Putamen (tissue), 1 donor: ENCODE measurements around the gene GGA2.
"Not testable (repeated sequence)": the region's sequence is repeated elsewhere in the genome, so short reads cannot be mapped to it uniquely, and the experiment has no call there.

Experiments used
- DNase-seq: peaks from one replicate; pipeline ENCODE4 v3.0.0-alpha.2; 2016; ENCODE audit warnings: low spot score

The GGA2 gene

DNA sequence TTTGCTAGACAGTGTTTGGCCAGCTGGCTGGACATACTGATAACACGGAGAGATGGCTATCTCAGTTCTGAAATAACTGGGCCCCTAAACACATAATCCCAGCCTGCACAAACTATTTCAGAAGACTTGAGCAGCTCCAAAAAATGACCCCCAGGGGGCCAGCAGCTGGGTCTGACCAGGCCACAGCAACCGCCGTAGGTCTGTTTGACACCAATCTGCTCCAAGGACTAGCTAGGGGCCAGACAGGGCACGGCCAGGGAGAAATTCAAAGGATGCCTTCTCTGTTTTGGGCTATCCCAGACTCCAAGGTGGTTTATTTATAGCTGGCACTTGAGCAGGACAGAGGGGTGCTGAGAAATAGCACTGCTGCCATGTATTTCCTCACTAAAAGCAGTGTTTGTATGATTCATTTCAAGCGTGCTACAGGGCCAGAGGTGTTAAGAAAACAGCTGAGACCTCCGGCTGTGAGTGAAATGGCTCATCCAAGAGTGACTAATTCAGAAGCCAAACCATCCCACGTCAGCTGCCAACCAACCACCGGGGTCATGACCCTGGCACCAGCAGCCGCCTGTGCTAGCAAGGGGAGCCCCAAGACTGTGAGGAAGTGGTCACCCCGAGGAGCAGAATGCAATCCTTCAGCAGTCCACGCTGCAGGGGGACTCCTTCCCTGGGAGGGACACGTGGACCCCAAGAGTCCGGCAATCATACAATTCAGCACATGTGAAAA lies 5.7 kb downstream of the GGA2 start:
- no peak for DNase-seq

DNA sequence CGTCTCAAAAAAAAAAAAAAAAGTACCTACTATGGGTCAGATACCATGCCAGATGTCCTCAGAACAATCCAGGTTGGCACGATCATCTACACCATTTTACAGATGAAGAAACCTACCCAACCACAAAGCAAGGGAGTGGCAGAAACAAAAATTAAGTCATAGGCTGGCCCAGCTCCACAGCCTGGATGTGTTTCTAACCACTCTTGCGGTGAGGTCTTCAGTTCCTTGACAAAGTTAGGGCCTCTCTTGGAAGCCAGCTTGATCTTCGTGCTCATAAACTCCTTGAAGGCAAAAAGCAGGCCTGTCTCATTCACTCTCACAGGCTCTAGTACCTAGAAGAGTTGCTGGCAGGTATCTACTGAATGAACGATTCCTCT lies 6.2 kb downstream of the GGA2 start:
- no peak for DNase-seq

DNA sequence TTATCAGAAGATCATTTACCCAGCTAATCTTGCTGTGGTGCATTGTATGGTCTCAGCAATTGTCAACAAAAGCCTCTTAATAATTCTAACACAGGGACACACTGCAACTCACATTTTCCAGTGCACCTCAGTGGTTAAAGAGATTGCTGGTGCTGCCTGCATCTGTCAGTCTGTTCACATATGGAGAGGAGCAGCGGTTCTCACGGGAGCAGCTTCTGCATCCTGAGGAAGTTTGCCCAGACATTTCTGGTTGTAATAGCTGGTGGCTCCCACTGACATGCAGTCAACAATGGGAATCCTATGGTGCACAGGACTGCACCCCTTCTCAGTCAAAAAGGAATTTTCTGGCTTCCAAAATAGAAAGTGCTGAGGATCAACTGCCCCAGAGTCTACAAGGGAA lies 7.8 kb downstream of the GGA2 start:
- DNase-seq: no peak

DNA sequence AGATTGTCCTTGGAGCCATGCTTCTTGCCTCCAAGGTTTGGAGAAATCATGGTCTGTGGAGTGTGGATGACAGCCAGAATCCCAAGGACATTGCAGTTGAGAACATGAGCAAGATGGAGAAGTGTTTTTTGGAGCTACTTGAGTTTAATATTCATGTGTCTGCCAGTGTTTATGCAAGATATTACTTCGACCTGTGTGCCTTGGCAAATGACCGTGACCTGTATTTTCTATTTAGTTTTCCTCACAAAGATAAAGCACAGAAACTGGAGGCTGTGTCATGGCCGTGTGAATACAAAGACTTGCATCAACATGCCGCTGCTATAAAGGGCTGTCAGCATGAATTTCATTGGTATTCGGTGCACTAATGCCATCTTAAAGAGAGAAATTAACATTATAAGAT lies 9.0 kb downstream of the GGA2 start:
- no peak for DNase-seq

DNA sequence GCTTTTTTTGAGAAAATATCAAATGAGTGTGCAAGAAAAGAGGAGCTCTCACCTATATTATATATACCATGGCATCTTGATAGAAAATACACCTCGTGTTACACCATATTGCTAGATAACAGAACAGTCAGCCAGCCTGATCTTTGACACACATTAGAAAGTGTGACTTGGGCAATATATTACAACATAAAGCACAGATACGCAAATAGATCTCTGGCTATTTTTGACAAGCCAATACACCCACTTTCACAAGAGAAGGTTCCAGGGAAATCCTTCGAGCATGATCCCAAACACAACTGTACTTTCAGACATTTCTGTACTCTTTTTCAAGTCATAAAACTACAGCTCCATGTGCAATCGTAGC lies 9.4 kb downstream of the GGA2 start:
- DNase-seq: no peak

DNA sequence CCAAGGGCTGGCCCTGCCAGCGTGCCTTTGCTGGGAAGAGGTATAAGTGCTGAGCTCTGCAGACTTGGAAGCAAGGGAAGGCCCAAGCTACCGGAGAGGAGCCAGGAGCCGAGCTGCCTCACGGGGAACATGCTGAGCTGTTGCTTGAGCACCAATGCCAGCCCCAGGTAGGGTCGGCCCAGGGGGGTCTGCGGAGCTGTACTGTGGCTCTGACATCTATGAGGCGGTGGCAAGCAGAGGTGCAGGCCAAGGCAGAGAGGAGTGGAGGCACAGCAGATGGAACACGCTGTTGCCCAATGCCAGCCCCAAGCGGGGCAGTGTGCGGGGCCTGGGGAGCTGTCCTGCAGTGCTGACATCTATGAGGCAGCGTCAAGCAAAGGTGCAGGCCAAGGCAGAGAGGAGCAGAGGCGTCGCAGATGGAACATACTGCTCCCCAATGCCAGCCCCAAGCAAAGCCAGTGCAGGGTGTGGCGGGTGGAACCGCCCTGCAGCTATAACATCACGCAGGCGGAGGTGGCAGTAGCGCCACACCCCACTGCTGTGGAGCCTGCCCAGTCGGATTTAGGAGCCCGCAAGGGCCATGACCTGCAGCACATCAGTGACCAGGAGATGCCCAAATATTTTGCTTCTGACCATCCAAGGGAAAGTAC lies 10.0 kb downstream of the GGA2 start:
- no peak for DNase-seq

DNA sequence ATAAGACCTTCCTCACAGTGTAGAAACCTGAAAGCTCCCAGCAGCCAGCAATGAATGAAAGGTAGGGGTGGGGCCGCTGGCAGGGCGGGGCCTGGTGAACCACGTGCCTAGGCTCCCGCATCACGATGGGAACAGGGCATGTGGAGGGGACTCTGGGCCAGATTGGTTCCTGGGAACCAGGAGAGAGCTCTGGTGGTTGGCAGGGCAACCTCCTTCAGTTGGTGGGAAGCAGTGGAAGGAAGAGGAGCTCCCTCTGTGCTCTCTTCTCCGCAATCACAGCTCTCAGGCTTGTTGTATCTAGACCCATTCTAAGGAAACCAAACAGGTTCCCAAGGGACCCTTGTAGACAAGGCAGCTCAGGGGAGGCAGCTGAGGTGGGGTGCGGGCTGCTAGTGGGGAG lies 10.5 kb downstream of the GGA2 start:
- no peak for DNase-seq

DNA sequence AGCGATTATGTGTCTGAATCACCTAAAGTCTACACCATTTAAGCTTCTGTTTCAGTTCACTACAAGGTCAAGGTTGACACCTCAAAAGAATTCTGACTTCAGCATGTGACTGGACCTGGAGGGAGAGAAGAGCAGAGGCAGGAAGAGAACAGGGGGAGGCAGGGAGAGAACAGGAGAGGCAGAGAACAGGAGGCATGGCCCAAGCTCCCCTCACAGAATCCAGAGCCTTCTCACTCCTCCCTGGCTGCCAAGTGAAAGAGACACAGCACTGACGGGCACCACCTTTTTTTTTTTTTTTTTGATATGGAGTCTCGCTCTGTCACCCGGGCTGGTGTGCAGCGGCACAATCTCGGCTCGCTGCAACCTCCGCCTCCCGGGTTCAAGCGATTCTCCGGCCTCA lies 11.4 kb downstream of the GGA2 start:
- no peak for DNase-seq

DNA sequence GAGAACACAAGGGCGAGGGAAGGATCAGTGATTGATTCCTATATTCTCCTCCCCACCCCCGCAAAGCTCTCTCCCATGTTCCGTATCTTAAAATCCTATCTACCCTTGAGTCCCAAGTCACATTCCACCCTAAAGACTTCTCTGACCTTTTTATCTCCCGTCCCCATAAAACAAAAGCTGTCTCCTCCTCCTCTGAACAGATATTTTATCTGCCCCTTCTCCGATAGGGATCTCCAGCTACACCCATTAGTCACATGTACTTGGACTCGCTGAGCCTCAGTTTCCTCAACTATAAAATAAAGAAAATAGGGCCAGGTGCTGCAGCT lies 12.8 kb downstream of the GGA2 start:
- DNase-seq: no peak

DNA sequence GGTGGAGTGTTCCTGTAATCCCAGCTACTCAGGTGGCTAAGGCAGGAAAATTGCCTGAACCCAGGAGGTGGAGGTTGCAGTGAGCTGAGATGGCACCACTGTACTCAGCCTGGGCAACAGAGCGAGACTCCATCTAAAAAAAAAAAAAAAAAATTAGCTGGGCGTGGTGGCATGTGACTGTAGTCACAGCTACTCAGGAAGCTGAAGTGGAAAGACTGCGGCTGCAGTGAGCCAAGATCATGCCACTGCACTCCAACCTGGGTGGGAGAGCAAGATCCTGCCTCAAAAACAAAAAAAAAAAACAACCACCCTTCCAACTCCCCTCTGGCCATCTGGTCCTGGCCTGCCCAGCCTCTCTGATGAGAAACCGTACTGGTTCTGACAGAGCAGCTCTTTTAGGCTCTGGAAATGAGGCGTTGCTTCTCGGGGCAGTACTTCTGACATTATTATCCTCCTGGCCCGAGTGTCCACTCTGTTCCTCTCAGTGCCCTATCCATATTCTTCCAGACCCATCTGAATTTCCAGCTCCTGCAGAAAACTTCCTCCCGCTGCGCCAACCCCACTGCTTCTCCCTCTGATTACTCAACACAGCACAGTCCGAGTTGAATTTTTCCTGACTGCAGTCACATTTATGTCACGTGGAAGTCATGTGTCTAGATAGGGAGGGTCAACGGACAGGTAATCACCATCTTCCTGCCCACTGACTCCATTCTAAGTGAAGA lies 13.3 kb downstream of the GGA2 start:
- DNase-seq: no peak

DNA sequence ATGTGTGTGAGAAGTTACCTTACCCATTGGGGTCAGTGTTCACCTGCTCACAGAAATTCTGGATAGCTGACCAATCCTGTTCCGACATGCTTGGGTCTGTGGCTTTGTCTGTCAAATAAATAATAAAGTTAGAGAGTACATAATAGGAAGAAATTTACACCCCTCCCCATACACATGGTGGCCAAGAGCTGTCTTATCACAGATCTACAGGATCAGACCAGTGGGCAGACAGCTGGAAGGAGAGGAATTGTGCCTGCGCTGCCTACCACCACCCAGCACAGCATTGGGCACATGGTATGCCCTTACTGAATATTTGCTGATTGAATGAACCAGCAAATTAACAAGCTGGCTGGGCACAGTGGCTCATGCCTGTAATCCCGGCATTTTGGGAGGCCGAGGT lies 14.6 kb downstream of the GGA2 start:
- no peak for DNase-seq

DNA sequence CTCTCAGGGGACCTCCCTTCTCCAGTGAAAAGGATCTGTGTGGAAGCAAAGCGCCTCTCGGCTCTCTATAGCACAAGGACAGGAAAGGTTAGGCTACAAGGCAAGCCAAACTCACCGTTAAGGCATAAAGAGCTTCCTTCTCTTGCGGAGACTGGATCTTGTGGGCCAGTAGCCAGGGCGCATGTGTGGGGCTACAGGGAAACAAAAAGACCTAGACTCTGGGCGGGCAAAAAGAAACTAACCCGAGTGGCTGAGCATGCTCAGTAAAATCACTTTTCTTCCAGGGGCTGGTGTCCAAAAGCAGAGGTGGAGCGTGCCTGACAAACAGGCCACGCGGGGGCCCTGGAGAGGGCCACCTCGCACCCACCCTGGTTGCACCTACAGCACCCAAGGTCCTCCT lies 16.1 kb downstream of the GGA2 start:
- DNase-seq: no peak

DNA sequence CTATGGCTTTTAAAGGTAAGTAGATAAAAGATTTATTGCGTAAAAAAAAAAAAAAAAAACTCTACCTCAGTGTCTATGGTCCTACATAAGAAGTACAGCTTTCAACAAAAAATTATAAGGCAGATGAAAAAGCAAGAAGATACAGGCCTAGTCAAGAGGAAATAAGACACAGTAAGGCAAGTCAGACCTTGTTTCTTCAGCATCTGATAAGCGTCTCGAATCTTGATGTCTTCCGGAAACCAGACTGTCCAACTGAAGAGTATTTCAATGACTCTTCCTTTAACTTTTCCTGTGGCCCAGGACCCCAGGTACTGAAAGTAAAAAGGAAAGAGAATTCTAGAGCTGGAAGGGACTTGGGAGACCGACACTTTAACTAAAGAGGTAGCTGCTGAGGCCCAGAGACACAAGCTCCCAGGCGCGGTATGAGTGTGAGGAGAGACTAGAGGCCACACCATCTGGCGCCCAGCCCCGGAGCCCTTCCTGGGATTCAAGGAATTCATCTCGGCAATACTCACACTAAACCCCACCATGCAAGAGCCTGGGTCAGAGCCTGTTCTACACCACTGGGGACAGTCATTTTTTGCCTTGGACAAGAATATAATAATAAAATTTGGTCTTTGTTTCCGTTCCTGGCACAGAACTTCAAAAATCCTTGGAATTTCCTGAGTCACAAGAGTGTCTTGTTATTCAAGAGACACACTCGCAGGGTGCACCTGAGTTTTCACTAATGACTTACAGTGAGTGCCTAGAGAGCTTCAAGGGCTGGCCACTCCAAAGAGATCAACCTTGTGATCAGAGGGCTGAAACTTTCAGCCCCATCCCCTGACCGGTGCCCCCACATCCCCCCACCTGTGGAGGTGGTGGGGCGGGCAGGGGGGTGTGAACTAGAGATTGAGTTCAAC lies 18.6 kb downstream of the GGA2 start:
- DNase-seq: no peak

DNA sequence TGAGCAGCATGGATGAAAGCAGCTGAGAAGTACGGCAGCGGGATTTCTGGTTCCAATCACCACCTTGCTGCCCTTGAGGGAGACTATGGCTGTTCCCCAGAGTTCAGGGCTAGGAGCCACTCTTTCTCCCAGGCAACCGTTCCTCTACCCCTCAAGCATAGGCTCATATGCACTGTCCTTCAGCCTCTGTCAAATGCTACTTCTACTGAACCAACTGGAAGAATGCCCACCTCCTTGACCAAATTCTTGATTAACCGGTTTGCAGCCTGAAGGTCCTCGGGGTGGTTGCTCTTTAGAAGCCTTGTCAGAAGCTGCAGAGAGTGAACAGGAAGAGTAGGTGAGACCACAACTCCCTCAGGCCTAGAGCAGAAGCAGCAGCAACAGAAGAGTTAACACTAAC lies 23.8 kb downstream of the GGA2 start:
- DNase-seq: no peak

DNA sequence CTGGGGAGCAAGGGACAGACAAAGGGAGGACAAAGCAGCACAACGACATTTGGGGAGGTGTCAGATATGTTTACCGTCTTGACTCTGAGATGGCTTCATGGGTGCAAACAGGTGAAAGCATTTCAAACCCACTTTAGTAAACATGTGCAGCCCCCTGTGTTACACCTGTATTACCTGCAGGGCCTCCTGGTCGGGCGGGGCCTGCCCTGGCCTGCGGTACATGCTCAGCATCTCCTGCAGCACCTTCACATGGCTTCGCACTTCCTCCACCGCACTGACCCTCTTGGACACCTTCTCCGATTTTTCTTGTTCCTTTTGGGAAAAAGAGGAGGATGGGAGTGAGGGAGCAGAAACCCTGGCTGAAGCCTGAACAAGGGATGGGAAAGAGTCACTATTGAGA lies 24.5 kb downstream of the GGA2 start:
- no peak for DNase-seq

DNA sequence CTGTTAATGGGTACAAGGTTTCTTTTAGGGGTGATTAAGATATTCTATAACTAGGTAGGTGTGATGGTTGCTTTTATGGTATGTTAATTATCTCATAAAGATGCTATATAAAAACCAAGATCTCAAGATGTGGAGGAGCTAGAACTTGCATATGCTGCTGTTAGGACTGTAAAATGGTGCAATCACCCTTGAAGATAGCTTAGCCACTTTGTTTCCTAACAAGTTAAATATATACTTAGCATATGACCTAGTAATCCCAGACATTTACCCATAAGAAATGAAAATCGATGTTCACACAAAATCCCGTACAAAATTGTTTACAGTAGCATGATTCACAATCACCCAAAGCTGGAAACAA lies 25.1 kb downstream of the GGA2 start:
- no peak for DNase-seq

DNA sequence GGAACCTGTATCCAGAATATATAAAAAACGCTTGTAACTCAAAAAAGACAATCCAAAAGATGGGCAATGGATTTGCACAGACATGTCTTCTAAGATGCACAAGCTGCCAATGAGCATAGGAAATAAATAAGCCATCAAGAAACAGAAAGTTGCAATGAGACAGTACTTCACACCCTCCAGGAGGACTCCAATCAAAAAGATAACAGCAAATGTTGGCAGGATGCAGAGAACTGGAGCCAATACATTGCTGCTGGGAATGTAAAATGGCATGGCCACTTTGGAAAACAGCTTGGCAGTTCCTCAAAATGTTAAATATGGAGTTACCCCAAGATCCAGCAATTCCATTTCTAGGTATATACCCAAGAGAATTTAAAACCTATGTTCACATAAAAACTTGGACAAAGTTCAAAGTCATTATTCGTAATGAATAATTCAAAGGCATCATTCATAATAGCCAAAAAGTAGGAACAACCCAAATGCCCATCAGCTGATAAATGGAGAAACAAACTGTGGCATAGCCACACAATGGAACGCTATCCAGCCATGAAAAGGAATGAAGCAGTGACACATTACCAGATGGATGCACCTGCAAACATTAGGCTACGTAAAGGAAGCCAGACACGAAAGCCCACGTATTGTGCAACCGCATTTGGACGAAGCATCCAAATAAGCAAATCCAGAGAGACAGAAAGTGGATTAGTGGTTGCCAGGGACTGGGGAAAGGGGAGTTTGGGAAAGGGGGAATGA lies 25.6 kb downstream of the GGA2 start:
- DNase-seq: no peak

DNA sequence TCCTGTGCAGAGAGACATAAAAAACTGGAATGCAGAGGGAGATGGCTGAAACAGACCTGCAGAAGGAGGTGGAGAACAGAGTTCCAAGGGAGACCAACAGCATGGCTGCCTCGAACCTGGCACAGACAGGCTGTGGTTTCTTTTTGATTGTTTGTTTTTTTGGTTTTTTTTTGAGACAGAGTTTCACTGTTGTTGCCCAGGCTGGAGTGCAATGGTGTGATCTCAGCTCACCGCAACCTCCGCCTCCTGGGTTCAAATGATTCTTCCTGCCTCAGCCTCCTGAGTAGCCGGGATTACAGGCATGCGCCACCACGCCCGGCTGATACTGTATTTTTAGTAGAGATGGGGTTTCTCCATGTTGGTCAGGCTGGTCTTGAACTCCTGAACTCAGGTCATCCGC lies 26.8 kb downstream of the GGA2 start:
- not testable (repeated sequence) for DNase-seq

DNA sequence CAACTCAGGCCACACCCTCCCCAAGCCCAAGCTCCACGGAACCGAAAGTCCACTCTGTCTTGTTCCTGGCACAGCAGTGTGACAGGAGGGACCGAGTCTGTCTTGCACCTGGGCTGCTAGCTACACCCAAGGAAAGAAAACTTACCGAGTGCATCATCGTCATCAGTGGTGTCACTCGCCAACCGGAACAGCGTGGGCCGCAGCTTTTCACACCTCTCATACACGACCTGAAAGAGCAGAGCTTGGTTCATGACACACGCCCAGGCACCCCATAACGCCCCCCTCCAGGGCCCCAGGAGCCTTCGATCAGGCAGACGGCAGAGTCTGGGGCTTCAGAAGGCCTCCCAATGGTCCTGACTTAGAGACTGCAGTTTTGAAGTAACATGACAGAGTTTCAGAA lies 27.5 kb downstream of the GGA2 start:
- DNase-seq: no peak

DNA sequence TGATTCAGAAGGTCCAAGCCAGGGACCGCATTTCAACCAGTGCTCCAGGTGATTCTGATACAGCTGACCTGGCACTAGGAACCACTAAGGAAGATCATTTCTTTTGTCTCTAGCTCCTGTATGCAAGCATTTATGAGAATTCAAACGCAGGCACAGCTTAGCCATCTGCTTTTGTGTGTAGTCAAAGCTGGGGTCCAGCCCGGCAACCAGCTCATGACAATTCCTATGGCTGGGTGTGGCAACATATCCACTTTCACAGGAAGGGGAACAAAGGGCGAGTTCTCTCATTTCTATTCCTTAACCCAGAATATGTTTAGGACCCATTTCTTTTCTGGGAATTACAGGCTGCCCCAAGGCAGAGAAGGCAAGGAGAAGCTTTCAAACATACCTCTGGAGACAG lies 30.0 kb downstream of the GGA2 start:
- DNase-seq: no peak

DNA sequence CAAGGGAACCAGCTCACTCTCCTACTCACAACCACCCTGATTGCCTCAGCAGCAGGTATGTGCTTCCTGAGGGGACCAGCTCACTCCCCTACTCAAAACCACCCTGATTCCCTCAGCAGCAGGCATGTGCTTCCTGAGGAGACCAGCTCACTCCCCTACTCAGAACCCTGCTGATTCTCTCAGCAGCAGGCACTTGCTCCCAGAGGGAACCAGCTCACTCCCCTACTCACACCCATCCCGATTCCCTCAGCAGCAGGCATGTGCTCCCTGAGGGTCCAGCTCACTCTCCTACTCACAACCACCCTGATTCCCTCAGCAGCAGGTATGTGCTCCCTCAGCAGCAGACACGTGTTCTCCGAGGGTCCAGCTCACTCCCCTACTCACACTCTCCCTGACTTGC lies 31.2 kb downstream of the GGA2 start:
- no peak for DNase-seq

DNA sequence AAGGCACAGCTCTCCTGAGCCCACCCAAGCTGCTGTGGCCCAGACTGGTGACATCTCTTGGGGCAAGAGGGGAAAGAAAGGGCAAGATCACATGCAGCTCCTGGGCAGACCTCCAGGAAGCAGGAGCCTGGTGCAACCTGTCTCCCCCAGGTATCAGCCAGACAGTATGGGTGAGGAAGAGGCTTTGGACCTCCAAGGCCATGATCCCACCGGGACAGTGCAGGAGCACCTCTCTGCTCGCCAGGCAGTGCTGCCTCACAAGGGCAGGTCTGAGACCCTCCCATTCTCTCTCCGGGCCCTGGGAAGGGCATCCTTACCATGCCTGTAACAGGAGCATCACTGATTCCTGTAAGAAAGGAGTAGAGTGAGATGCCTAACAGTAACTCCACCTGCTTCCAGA lies 31.7 kb downstream of the GGA2 start:
- DNase-seq: no peak
